Suprapubic skin (tissue), 4 donors: ENCODE data around the gene MSRB1. TPM values are rescaled to one million over a fixed set of nuclear protein-coding genes. Genes with fewer than 3 reads are reported as not detected.
A peak's percentile ranks its signal among the peaks of the same experiment; 100 is the strongest.
"Not testable (repeated sequence)": the region's sequence is repeated elsewhere in the genome, so short reads cannot be mapped to it uniquely, and the experiment has no call there.

ENCODE experiments used
- DNase-seq, 2 donors: peaks; one replicate each; pipeline ENCODE4 v3.0.0-alpha.2; 2019; ENCODE audit warnings: low spot score in 2 of 2
- H3K27ac ChIP-seq: fragments of 200-600 bp; sonication (generic); one replicate; pipeline ENCODE4 v1.5.1; 2019
- H3K27me3 ChIP-seq: fragments of 200-600 bp; sonication (generic); one replicate; pipeline ENCODE4 v1.5.1; 2019
- H3K36me3 ChIP-seq: fragments of 200-600 bp; sonication (generic); one replicate; pipeline ENCODE4 v1.5.1; 2019
- H3K4me1 ChIP-seq: fragments of 200-600 bp; sonication (generic); one replicate; pipeline ENCODE4 v1.5.1; 2019
- H3K4me3 ChIP-seq: fragments of 200-600 bp; sonication (generic); one replicate; pipeline ENCODE4 v1.5.1; 2019; ENCODE audit warnings: mild to moderate bottlenecking
- H3K9me3 ChIP-seq: fragments of 200-600 bp; sonication (generic); one replicate; pipeline ENCODE4 v1.5.1; 2019
- EP300 ChIP-seq: sonication (generic); formaldehyde crosslinking; IDR thresholded peaks from one replicate; pipeline ENCODE4 v1.6.1; 2017; ENCODE audit warnings: antibody characterized with exemption
- POLR2A ChIP-seq, 2 donors: fragments of 450-650 bp; IDR thresholded peaks; one replicate each; pipeline ENCODE4 v1.6.1; 2017; ENCODE audit warnings: antibody characterized with exemption in 2 of 2, mild to moderate bottlenecking in 2 of 2, moderate library complexity in 2 of 2
- POLR2AphosphoS5 ChIP-seq, 3 donors: sonication (generic); formaldehyde crosslinking; IDR thresholded peaks; one replicate each; pipeline ENCODE4 v1.6.1; 2017; ENCODE audit warnings: antibody characterized with exemption in 3 of 3
- WGBS: methylation state at CpG from one replicate; pipeline ENCODE4 v1.1.5; 2018; 5-methylcytosine and 5-hydroxymethylcytosine counted together
- total RNA-seq, 4 donors: library from RNA; depleted of rRNA; stranded (reverse); fragments of >200 nt; gene quantifications; one replicate each; pipeline ENCODE4 v1.1.0, GENCODE V29; 2016
- TF ChIP-seq, protein P1 (sequence below), 2 donors: fragments of 200-600 bp in 1 of 2; fragments of 450-650 bp in 1 of 2; sonication (generic) in 1 of 2; IDR thresholded peaks; one replicate each; pipeline ENCODE4 v1.5.1; 2016 to 2019; ENCODE audit warnings: antibody characterized with exemption in 2 of 2, mild to moderate bottlenecking in 1 of 2, moderate library complexity in 1 of 2

MSRB1 gene
- total RNA-seq, 4 donors from 2014 or later = 14.9 to 28.6 (median 23.5) TPM

DNA sequence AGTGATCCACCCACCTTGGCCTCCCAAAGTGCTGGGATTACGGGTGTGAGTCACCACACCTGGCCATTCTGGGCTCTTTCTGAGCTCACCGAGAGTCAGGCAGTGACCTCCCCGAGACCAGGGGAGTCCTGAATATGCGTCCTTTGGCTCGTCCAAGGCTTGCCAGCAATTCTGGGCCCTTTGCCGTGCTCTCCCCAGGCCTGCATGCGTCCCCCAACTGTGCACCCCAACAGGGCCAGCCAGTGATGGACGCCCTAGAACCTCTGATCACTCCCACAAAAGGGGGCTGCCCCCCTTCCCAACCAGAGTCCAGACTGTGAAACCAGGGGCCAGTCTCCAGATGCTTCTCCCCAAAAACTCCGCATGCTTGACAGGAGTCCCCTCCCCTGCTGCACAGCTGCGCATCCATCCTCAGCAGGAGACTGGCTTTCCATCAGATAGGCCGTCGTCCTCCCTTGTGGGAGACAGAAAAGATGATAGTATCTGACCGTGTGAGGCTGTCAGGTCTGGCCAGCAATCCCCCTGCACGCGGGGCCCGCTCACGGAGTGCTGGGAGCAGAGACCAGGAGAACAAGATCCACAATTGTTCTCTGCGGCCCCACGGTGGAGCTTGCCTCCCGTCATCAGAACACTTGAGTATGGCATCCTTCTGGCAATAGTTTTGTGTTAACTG is 40.3 kb downstream of the MSRB1 start:
- no peaks in the 10 kb centered on the region for H3K9me3 ChIP-seq
- H3K4me3 ChIP-seq = no peak overlapping the region
- TF ChIP-seq POLR2A (IDR thresholded peaks at IDR 0.05) (no peak), EP300 (no peak), POLR2AphosphoS5 (IDR thresholded peaks at IDR 0.05) (no peak)
- TF ChIP-seq, protein P1, sequence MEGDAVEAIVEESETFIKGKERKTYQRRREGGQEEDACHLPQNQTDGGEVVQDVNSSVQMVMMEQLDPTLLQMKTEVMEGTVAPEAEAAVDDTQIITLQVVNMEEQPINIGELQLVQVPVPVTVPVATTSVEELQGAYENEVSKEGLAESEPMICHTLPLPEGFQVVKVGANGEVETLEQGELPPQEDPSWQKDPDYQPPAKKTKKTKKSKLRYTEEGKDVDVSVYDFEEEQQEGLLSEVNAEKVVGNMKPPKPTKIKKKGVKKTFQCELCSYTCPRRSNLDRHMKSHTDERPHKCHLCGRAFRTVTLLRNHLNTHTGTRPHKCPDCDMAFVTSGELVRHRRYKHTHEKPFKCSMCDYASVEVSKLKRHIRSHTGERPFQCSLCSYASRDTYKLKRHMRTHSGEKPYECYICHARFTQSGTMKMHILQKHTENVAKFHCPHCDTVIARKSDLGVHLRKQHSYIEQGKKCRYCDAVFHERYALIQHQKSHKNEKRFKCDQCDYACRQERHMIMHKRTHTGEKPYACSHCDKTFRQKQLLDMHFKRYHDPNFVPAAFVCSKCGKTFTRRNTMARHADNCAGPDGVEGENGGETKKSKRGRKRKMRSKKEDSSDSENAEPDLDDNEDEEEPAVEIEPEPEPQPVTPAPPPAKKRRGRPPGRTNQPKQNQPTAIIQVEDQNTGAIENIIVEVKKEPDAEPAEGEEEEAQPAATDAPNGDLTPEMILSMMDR (IDR thresholded peaks at IDR 0.05) = no peak
- peaks cover 17% of the 10 kb centered on the region for H3K27me3 ChIP-seq
- no peak overlapping the region for H3K27ac ChIP-seq
- no peak for DNase-seq
- 73% methylated on average over 8 of the region's 20 CpGs for WGBS
- H3K36me3 ChIP-seq = no peaks in the 10 kb centered on the region
- H3K4me1 ChIP-seq = peaks cover 22% of the 10 kb centered on the region

DNA sequence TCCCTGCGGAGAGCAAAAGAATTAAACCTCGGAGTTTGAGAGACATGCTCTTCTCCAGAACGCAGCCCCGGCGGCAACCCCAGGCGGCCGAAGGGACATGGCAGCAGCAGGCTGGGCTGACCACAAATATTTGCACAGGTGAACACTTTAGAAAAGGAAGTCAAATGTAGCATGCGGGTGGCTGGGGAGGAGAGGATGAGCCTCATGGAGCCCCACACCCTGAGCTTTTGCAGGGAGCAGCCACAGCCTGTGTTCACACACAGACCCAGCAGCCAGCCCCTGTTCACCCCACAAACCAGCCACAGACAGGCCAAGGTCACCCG is 42.6 kb downstream of the MSRB1 start:
- no peak for DNase-seq
- 82% methylated on average over 9 of the region's 9 CpGs for WGBS
- H3K36me3 ChIP-seq = no peaks in the 10 kb centered on the region
- no peak overlapping the region for H3K27ac ChIP-seq
- H3K4me1 ChIP-seq = peaks cover 16% of the 10 kb centered on the region
- H3K27me3 ChIP-seq = peaks cover 18% of the 10 kb centered on the region
- no peaks in the 10 kb centered on the region for H3K9me3 ChIP-seq
- H3K4me3 ChIP-seq = no peak overlapping the region
- TF ChIP-seq POLR2AphosphoS5 (IDR thresholded peaks at IDR 0.05) = no peak
- no peak for TF ChIP-seq POLR2A (IDR thresholded peaks at IDR 0.05)
- TF ChIP-seq EP300 = no peak
- TF ChIP-seq, protein P1 (IDR thresholded peaks at IDR 0.05) = no peak

DNA sequence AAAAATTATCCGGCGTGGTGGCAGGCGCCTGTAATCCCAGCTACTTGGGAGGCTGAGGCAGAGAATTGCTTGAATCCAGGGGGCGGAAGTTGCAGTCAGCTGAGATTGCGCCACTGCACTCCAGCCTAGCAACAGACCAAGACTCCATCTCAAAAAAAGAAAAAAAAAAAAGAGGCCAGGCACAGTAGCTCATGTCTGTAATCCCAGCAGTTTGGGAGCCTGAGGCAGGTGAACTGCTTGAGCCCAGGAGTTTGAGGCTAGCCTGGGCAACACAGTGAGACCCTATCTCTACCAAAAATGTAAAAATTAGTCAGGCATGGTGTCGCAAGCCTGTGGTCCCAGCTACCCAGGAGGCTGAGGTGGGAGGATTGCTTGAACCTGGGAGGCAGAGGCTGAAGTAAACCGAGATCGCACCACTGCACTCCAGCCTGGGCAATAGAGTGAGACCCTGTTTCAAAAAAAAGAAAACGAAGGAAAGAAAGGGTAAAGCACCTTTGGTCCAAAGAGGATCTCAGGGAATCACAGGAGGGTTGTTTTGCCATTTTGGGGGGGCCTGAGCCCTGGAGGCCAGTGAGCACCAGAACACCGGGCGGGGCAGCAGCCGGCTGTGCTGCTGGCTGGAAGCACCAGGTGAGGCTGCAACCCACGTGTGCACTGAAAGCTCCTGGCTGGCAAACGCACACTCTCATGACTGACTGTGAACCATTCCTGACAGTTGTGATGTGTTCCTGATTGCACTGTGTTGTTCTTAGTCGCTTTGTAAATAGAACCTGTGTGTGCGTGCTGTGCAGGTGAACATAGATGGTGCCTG is 43.2 kb downstream of the MSRB1 start:
- 67% methylated on average over 16 of the region's 16 CpGs for WGBS
- Histone ChIP-seq H3K9me3 (no peaks in the 10 kb centered on the region), H3K27ac (no peak overlapping the region), H3K4me1 (peaks cover 16% of the 10 kb centered on the region), H3K27me3 (peaks cover 18% of the 10 kb centered on the region), H3K4me3 (no peak overlapping the region), H3K36me3 (no peaks in the 10 kb centered on the region)
- DNase-seq = no peak
- TF ChIP-seq EP300 (no peak), POLR2AphosphoS5 (IDR thresholded peaks at IDR 0.05) (no peak), POLR2A (IDR thresholded peaks at IDR 0.05) (no peak)
- TF ChIP-seq, protein P1 (IDR thresholded peaks at IDR 0.05) = no peak

DNA sequence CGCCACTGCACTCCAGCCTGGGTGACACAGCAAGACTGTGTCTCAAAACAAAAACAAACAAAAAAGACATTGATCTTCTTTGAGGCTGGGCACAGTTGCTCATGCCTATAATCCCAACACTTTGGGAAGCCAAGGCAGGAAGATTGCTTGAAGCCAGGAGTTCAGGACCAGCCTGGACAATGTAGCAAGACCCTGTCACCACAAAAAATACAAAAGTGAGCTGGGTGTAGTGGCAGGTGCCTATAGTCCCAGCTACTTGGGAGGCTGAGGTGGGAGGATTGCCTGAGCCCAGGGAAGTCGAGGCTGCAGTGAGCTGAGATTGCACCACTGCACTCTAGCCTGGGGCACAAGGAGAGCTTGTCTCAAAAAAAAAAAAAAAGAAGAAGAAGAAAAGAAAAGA is 45.3 kb downstream of the MSRB1 start:
- 78% methylated on average over 2 of the region's 2 CpGs for WGBS
- H3K9me3 ChIP-seq, DNase-seq, H3K36me3 ChIP-seq, H3K27ac ChIP-seq, H3K4me3 ChIP-seq: not testable (repeated sequence)
- H3K4me1 ChIP-seq = peaks cover 26% of the 10 kb centered on the region
- H3K27me3 ChIP-seq = peaks cover 11% of the 10 kb centered on the region

DNA sequence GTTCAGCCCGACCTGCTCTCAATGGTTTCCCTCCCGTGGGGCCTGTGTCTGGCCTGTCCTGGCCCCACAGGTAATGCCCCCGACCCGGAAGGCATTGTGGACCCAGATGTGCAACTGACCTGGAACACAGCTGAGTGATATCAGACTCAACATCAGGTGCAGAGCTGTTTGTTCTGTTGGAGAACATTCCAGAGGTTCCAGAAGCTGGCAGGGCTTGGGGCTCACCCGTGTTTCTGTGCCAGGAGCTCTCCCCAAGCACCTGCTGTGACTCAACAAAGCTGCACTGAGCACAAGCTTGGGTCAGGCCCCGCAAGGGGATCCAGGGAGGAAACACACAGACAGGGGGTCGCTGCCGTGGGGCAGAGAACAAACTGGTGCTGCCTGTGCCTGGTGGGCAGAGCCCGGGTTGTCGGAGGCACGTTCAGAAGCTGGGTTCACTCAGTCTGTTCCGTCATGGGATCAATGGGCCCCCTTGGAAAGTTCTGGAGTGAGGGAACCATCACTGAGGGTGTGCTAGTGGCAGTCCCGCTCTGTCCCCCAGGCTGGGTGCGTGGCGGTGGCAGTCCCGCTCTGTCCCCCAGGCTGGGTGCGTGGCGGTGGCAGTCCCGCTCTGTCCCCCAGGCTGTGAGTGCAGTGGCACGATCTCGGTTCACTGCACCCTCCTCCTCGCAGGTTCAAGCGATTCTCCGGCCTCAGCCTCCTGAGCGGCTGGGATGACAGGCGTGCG is 46.9 kb downstream of the MSRB1 start:
- Histone ChIP-seq H3K9me3 (no peaks in the 10 kb centered on the region), H3K4me3 (no peak overlapping the region), H3K4me1 (peaks cover 29% of the 10 kb centered on the region), H3K27me3 (peaks cover 11% of the 10 kb centered on the region), H3K36me3 (no peaks in the 10 kb centered on the region), H3K27ac (peak overlapping the region; percentile 61)
- DNase-seq = no peak
- 78% methylated on average over 18 of the region's 27 CpGs for WGBS
- TF ChIP-seq POLR2AphosphoS5 (IDR thresholded peaks at IDR 0.05) (no peak), EP300 (no peak), POLR2A (IDR thresholded peaks at IDR 0.05) (no peak)
- TF ChIP-seq, protein P1 (IDR thresholded peaks at IDR 0.05) = no peak
